ENCODE measurements around the gene MB21D2.
"Not testable (repeated sequence)": the region's sequence is repeated elsewhere in the genome, so short reads cannot be mapped to it uniquely, and the experiment has no call there.

MB21D2 gene, protein sequence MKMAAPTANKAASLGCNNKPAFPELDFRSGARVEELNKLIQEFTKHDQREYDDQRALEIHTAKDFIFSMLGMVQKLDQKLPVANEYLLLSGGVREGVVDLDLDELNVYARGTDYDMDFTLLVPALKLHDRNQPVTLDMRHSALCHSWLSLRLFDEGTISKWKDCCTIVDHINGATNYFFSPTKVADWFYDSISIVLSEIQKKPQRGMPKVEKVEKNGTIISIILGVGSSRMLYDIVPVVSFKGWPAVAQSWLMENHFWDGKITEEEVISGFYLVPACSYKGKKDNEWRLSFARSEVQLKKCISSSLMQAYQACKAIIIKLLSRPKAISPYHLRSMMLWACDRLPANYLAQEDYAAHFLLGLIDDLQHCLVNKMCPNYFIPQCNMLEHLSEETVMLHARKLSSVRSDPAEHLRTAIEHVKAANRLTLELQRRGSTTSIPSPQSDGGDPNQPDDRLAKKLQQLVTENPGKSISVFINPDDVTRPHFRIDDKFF

DNA sequence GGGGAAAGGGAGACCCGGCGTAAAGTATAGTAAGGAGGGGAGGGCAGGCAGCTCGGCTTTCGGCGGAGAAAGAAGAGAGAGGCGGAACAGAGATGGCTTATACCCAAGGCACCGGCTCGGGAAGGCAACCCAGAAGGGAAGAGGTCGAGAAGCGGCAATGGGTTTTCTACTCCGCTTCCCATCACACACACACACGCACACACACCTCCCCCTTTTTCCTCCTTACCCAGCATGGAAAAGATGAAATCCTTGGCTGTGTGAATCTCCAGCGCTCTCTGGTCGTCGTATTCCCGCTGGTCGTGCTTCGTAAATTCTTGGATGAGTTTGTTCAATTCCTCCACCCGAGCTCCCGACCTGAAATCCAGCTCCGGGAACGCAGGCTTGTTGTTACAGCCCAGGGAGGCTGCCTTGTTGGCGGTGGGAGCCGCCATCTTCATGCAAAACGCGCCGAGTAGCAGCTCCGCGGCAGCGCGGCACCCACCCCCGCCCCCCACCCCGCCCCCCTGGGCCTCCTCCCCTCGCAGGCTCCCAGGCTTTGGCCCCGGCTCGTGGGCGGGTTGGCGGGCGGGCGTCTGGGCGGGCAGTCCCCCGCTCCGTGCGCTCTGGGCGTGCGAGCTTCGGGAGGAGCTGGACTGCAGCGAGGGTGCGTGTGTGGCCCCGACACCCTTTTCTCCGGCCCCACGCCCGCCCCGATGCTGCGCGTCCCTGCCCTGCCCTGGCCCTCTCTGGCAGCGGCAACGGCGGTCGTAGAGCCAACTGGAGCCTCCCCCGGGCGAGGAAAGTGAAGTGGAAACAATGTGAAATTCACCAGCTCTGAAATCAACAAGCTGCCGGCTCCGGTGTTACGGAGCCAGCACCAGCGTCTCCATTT, at the start of gene MB21D2:
Gene MB21D2, minus strand, starts transcription at position 453 of the 871 bp plus-strand sequence. Its CDS starts 16 bp downstream, at position 437.
- peak; percentile 54 for DNase-seq

DNA sequence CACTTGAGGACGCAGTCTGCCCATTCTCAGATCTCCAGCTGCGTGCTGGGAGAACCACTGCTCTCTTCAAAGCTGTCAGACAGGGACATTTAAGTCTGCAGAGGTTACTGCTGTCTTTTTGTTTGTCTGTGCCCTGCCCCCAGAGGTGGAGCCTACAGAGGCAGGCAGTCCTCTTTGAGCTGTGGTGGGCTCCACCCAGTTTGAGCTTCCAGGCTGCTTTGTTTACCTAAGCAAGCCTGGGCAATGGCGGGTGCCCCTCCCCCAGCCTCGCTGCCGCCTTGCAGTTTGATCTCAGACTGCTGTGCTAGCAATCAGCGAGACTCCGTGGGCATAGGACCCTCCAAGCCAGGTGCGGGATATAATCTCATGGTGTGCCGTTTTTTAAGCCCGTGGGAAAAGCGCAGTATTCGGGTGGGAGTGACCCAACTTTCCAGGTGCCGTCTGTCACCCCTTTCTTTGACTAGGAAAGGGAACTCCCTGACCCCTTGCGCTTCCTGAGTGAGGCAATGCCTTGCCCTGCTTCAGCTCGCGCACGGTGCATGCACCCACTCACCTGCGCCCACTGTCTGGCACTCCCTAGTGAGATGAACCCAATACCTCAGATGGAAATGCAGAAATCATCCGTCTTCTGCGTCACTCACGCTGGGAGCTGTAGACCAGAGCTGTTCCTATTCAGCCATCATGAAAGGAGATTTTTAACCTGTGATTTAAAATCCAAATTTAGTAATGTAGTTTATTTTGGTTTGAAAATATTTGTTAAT, 47.5 kb upstream of the MB21D2 start:
- DNase-seq, result not testable (repeated sequence)

DNA sequence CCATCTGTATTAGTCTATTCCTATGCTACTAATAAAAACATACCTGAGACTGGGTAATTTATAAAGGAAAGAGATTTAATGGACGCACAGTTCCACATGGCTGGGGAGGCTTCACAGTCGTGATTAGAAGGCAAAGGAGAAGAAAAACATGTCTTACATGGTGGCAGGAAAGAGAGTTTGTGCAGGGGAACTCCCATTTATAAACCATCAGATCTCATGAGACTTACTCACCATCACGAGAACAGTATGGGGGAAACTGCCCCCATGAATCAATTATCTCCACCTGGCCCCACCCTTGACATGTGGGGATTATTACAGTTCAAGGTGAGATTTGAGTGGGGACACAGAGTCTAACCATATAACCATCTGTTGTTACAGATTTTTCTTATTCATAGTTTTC, 42.1 kb upstream of the MB21D2 start:
- DNase-seq, result no peak

DNA sequence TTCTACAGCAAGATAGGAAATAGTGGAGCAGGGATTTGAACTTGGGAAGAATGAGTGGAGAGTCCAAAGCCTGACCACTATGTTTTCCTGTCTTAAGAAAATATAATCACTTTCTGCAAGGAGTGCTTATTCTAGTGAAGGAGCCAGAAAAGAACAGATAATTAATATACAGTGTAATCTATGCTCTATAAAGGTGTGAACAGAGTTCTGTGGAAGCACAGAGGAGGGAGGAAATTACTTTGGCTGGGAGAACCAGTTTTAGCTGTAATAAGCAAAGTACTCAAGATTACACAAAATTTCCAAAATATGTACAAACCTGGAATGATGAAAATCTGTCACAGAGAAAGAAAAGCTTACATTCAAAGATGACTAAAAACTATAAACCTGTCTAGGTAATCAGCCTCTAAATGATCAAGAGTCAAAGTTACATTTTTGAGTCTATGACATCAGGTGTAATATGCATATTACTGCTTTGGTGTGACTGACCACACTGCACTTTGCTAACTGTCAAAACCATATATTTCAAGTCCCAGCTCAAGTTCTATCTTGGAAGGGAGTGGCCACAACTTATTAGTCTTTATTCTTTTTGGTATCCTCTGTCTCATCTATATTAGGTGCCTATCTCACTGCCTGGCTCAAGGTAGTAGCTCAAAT, 40.7 kb upstream of the MB21D2 start:
- no peak for DNase-seq

DNA sequence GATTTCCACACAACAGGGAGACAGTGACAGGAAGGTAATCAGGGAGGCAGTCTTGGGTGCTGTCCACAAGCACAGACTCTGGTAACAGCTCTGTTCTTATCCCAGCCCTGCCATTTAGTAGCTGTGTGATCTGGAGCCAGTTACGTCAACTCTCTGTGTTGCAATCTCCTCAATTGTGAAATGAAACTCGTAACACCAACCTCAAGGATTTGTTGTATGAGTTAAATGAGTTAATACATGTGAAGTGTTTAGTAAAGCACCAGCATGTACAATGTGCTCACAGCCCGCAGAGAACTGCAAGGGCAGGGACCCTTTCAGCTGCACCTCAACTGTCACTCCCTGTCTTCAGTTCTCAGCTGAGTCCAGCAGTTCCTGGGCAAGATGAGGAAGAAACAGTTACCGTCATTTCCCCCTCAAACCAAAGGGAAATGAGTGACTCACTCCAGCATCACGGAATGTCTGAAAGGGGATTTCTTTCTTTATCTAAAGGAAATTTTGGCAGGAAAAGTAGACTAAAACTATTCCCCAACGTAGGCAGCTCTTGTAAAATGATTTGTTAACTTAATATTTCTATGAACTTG, 39.9 kb upstream of the MB21D2 start:
- DNase-seq, result peak; percentile 29

DNA sequence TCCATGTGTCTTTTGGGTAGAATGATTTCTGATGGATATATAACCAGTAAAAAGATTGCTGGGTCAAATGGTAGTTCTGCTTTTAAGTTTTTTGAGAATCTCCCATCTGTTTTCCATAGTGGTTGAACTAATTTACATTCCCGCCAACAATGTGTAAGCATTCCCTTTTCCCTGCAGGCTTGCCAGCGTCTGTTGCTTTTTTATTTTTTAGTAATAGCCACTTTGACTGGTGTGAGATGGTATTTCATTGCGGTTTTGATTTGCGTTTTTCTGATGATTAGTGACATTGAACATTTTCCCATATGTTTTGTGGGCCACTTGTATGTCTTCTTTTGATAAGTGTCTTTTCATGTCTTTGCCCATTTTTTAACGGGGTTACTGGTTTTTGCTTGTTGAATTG, 36.3 kb upstream of the MB21D2 start:
- no peak for DNase-seq

DNA sequence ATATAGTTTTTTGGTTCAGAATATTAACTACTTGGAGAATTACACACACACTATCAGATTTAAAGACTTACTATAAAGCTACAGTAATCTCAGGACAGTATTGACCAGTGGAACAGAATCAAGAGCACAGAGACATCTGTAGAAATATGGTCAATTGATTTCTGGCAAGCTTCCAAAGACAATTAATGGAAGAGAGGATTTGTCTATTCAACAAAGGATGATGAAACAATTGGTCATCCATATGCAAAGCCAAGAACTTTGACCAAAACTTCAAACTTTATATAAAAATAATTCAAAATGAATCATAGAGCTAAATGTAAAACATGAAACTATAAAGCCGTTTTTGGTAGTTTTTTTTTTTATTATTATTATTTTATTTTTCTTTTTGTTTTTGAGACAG, 29.8 kb upstream of the MB21D2 start:
- DNase-seq, result no peak

DNA sequence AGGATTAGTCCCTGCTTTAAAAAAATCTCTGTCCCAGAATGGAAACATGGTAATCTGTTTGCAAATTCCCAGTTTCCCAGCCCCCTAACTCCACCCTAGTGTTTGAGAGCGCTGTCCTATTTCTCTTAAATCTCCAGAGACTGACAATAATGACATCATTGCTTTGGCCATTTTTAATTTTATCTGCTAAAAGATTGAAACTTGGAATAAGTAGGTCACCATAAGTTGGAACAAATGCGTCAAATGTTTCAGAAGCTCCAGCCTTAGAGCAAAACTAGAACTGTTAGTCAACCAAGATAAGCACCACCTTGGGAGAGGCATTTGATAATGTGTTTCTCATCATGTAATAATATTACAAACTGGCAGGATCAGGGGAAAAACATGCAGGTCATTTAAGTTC, 25.7 kb upstream of the MB21D2 start:
- DNase-seq, result no peak

DNA sequence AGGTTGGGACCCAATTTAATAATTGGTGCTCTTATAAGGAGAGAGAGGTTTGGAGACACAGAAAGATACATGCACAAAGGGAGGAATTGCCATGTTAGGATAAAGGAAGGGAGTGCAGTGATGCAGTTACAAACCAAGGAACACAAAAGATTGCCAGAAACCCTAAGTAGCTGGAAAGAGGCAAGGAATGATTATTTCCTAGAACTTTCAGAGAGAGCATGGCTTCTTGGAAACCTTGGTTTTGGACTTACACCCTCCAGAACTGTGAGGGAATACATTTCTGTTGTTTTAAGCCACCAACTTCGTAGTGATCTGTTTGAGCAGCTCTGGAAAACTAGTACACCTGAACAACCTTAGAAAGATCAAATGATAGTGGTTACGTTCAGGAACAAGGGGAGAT, 25.0 kb upstream of the MB21D2 start:
- DNase-seq, result no peak

DNA sequence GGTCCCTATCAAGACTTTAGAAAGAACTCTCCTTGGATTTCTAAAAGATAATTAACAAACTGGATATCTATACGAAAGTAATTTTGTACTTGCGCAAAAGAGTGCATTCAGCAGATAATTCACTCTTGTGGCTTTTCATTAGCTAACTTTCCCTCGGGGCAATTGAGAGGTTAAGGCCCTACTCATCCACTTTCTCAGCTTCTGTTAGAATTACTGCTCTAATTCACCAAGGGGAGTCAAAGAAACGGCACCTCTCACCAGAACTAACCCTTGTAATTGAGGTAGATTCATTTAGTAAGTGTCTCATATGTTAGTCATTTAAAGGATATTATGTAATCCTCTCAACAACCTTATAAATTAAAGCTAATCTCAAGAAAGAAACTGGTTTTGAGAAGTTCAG, 22.5 kb upstream of the MB21D2 start:
- DNase-seq, result no peak

DNA sequence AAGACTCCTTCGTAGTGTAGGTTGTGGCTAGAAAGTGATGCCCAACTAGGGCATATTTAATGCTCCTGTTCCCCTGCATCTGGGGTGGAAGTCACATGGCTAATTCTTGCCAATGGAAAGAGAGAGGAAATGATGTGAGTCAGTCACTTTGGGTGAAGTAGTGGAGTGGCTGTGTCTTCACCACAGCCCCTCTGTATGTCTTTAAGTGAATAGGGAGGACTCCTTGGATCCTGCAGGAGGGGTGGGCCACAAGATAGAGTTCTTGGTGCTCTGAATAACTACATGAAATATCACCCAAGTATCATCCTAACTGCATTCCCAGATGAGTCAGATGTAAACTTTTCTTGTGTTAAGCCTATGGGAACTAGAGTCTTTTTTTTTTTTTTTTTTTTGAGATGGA, 17.8 kb upstream of the MB21D2 start:
- DNase-seq, result no peak

DNA sequence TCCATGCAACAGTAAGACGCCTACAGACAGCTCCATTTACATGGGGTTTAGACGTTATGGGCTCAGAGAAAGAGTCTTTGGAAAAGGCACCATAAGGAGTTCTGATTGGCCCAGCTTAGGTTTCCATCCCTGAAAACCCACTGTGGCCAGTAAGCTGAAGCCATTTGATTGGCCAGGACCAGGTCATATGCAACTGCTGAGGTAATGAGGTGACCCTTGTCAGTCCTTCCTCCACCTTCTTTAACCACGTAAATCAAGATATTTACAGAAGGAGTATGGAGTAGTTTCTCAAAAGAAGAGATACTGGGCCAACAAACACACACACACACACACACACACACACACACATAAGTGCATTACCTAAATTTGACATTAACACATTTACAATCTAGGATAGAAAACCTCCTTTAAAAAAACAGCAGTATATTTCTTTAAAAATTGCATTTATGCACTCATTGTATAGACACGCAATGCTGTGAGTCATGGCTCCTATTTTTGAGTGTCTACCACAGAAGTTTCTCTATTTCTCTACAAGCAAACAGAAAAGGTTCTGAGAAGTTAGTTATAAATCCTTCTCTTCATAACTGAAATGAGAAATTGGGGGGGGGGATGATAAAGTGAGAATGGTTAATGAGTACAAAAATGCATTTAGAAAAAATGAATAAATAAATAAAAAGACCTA, 16.3 kb upstream of the MB21D2 start:
- no peak for DNase-seq

DNA sequence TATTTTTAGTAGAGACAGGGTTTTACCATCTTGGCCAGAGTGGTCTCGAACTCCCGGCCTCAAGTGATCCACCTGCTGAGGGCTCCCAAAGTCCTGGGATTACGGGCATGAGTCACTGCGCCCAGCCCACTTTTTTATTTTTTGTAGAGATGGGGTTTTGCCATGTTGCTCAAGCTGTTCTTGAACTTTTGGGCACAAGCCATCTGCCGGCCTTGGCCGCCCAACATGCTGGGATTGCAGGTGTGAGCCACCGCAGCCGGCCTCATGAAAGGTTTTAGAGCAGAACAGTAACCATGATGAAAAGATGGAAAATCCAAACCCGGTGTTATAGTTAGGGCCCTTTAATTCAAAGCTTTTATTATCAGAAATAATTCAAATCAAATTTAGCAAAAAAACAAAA, 15.6 kb upstream of the MB21D2 start:
- no peak for DNase-seq

DNA sequence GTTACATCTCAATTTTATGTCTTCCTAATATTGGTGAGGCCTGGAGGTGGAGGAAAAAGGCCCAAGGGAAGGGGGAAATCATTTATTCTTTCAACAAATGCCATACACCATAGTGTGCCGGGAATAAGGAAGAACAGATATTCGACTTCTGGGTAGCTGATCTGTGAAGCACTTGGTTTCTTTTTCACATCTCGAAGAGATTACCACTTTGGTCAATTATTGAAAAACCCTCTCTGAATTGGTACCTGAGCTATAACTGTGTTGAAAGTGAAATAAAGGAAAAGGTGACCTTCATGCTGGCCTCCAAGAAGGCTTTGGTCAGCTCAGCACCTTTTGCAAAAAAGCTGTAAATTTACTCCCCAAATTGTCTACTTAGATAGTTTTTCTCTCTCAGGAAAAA, 14.2 kb upstream of the MB21D2 start:
- DNase-seq, result no peak

DNA sequence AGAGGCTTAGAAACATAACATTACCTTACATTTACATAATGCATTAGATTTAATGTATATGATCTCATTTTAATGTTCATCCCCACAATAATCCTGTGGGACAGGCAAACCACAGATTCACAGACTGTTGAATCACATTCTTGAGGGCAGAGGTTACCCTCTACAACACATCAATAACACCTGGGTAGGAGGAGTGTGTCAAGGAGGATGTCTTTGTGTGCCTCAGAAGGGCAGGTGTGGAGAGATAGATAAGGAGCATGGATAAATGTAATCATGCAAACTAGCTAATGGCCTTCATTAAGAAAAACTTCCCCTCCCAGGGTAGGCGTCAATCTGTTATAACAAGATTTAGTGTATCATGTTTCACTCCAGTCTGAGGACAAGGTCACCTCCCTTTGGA, 12.9 kb upstream of the MB21D2 start:
- DNase-seq, result no peak

DNA sequence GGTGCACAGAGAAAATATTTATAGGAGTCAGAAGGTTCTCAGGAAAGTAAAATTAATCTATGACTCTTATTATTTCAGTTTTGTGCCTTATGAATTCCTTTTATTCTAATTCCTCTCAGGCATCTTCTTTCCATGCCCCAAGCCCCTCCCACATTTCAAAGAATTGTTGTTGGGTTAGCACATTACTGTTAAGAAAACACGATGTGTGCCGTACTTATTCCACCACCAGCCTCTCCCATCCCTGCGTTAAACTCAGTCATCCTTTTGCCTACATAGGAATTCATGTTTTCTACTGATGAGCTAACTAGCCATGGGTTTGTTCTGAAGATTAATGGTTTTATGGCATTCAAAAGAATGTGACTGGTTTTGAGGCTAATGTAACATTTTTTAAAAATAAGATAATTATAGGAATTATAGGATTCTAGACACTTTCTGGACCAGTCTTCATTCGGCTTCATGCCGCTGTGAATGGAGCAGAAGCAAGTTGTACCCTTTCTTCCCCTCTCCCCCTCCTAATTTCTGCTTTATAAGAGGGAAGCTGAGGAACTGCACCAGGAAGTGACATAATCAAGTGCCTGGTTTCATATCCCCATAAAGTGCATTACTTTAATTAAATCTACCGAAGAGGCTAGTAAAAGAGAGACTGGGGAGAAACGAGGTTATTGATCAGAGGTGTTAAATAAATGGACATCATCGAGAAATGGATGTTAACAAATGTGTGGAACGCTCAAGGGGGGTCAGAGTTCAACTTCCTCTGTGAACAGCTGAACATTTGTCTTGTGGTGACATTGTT, 12.3 kb upstream of the MB21D2 start:
- no peak for DNase-seq

DNA sequence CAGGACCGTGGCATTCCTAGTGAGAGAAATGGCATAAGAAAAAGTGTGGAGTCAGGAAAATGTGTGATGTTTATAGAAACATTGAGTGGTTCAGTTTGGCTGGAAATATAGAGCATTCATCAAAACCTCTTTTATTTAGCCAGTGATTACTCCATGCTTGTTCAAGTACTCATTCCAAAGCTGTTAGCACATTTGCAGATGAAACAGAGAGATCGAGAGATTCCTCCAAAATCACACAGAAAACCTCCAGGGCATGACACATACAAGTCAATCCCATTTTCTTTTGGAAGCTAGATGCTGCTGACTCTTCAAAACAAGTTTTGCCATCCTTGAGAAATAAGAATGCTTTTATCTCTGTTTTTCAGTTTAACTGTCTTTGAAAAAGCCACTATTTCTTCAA, 11.5 kb upstream of the MB21D2 start:
- no peak for DNase-seq

DNA sequence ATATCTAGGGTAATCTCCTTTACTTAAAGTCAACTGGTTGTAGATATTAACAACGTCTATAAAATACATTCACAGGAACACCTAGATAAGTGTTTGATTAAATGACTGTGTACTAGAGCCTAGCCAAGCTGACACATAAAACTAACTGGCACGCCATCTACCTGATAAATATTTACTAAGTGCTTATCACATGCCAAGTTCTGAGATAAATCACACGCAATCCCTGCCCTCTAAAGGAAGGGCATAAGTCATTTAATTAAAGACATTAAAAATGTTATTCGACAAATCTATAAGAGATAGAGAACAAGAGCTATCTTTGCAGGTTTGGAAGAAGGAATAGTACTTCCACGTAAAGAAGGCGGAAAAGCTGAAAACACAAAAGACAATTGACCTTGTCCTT, 11.1 kb upstream of the MB21D2 start:
- DNase-seq, result no peak

DNA sequence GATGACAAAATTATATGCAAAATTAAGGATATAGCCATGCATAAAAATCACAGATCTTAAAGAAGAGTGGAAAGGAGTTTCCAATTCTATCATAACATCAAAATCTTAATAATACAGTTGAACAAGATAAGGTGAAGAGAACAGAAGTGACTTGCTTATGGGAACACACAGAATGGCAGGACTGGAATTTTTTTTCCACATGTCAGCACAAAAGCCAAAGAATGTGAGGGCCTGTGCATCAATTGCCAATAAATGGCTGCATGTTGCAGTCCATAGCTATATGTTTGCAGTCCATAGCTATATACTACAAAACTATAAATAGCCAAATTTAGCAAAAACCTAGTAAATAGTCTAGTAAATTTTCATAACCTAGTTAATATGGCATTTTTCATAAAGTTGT, 10.4 kb upstream of the MB21D2 start:
- no peak for DNase-seq

DNA sequence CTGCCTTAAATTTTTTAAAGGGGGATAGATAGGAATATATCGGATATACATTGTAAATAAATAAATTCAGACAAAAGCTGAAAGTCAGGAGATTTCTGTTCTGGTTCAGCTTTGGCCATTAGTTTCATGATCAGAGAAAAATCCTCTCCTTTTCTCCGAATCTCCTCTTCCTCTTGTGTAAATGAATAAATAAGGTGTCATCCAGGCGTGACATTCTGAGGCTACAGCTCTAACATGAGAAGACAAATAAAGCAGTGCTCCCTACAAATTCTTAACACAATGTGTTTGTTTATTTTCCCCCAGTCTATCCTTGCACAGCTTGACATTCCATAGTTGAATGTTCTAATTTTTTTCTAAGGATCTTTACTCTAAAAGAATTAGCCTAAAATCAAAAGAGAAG, 9.4 kb upstream of the MB21D2 start:
- no peak for DNase-seq

DNA sequence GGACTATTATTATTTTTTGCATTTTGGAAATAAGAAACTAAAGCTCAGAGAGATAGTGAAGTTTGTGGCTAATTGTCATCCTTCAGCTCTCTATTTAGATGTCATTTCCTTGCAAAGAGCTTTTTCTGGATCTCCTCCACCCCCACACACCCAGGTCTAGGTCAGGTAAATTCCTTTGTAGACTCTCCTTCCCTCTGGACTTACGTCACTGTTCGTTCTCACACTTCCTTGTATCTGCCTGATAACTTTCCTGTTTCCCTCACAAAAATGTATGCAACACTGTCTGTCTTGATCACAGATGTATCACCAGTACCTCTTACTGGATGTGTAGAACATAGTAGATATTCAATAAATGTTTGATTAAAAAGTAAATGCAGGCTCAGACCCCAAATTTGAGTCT, 6.1 kb upstream of the MB21D2 start:
- DNase-seq, result no peak

Measured in stimulated activated CD4-positive, alpha-beta T cell treated with anti-CD3 and anti-CD28 coated beads, Interleukin-1b, Interleukin-23, amount 100 ng/mL, for 48 hours (primary cell).